Activated B cell treated with CpG ODN at 0.5 μM for 24 hours (primary cell): Measurements from ENCODE around the gene AFDN. TPM values are rescaled to one million over a fixed set of nuclear protein-coding genes. Genes with fewer than 3 reads are reported as not detected.
"Not testable (repeated sequence)": the region's sequence is repeated elsewhere in the genome, so short reads cannot be mapped to it uniquely, and the experiment has no call there.

Experiments
- ATAC-seq: fragments of 200-7000 bp; cut with Tn5 transposase; one replicate; pipeline ENCODE4 v1.10.0; 2021; ENCODE audit warnings: low read depth, mild to moderate bottlenecking, moderate library complexity
- CTCF ChIA-PET: fragments of 350-600 bp; sonication (Branson Sonifier 250); formaldehyde crosslinking; loops from one replicate; lab custom pipeline; 2021; ENCODE audit warnings: antibody characterized with exemption; lab: Charles Lee
- POLR2A ChIA-PET: fragments of 350-600 bp; sonication (Branson Sonifier 250); formaldehyde crosslinking; loops from one replicate; lab custom pipeline; 2021; ENCODE audit warnings: antibody characterized with exemption; lab: Charles Lee
- DNase-seq: peaks from one replicate; pipeline ENCODE4 v3.0.0; 2022
- H3K27ac Mint-ChIP-seq: one replicate; pipeline ENCODE4 v1.8.0; 2020; ENCODE audit warnings: mixed read lengths
- H3K27me3 Mint-ChIP-seq: one replicate; pipeline ENCODE4 v1.8.0; 2021; ENCODE audit warnings: mixed read lengths
- H3K36me3 Mint-ChIP-seq: one replicate; pipeline ENCODE4 v1.8.0; 2021; ENCODE audit warnings: low read depth, mixed read lengths
- H3K4me1 Mint-ChIP-seq: one replicate; pipeline ENCODE4 v1.8.0; 2021; ENCODE audit warnings: mixed read lengths
- H3K4me3 Mint-ChIP-seq: one replicate; pipeline ENCODE4 v1.8.0; 2020; ENCODE audit warnings: mild to moderate bottlenecking, mixed read lengths
- H3K9me3 Mint-ChIP-seq: one replicate; pipeline ENCODE4 v1.8.0; 2020; ENCODE audit warnings: mixed read lengths
- CTCF ChIP-seq: fragments of 200-600 bp; IDR thresholded peaks from one replicate; pipeline ENCODE4 v1.8.0; 2022; ENCODE audit warnings: antibody characterized with exemption, mild to moderate bottlenecking
- intact Hi-C: fragments of 100-400 bp; cut with micrococcal nuclease; formaldehyde crosslinking; loops from one replicate; pipeline ENCODE4 v1.15.1; 2024
- total RNA-seq: library from RNA; stranded (reverse); gene quantifications from 2 replicates; pipeline ENCODE4 v1.2.3, GENCODE V29; 2022

AFDN gene
- total RNA-seq, 1 donor from 2014 or later: 38.0 TPM

DNA sequence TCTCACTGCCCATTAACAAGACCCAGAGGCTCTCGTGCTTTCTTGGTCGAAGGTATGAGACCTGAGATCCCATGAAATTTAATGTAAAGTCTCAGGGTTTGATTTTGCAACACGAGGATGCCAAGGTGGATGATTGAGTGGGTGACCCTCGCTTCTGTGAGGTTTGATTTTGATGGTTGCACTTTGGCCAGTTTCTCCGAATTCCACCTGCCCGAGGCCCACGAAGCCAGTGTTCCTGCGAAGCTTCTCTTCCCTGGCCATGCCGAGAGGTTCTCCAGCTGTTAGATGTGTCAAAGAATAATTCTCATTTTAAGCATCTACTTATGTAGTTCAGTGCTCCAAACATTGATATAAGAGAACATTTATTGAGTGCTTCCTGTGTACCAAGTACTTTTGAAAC, 170.9 kb downstream of the AFDN start, which contains the start of gene KIF25:
TSS of gene KIF25 (plus strand) at position 30 of the 400 bp plus-strand sequence. CDS start 31,915 bp downstream, outside the sequence.
- Mint-ChIP-seq H3K36me3 (no peaks in the 10 kb centered on the region), H3K27ac (no peak within 1 kb of the TSS), H3K9me3 (peaks cover 2% of the 10 kb centered on the region), H3K27me3 (peaks cover 6% of the 10 kb centered on the region), H3K4me3 (no peak within 1 kb of the TSS), H3K4me1 (no peaks in the 10 kb centered on the region)
- no peak for TF ChIP-seq CTCF
- intact Hi-C loops: no loop called here
- ChIA-PET POLR2A (no interaction called here), CTCF (no interaction called here)
- ATAC-seq: no peak
- DNase-seq: no peak

DNA sequence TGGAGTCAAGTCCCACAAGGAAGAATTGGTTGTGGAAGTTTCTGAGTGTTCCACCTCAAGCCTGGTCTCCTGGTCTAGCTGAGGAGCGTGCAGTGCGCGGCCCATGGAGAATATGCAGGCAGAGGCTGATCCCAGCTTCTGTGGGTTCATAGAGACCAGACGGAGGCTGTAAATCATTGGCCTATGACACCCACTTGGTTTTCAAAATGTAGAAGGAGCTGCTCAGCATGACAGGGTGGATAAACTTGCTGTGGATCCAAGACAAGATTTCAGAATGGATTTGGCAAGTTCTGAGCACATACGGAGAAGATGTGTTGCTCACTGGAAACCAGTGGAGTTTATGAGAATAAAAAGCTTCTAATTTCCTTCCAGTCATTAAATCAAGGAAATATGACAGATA, 171.5 kb downstream of the AFDN start:
- intact Hi-C loops: no loop called here
- Mint-ChIP-seq H3K9me3 (peaks cover 2% of the 10 kb centered on the region), H3K27me3 (peaks cover 6% of the 10 kb centered on the region), H3K27ac (no peak overlapping the region), H3K36me3 (no peaks in the 10 kb centered on the region), H3K4me3 (no peak overlapping the region), H3K4me1 (no peaks in the 10 kb centered on the region)
- POLR2A ChIA-PET: no interaction called here
- no peak for ATAC-seq
- CTCF ChIA-PET: no interaction called here
- TF ChIP-seq CTCF: no peak
- no peak for DNase-seq

DNA sequence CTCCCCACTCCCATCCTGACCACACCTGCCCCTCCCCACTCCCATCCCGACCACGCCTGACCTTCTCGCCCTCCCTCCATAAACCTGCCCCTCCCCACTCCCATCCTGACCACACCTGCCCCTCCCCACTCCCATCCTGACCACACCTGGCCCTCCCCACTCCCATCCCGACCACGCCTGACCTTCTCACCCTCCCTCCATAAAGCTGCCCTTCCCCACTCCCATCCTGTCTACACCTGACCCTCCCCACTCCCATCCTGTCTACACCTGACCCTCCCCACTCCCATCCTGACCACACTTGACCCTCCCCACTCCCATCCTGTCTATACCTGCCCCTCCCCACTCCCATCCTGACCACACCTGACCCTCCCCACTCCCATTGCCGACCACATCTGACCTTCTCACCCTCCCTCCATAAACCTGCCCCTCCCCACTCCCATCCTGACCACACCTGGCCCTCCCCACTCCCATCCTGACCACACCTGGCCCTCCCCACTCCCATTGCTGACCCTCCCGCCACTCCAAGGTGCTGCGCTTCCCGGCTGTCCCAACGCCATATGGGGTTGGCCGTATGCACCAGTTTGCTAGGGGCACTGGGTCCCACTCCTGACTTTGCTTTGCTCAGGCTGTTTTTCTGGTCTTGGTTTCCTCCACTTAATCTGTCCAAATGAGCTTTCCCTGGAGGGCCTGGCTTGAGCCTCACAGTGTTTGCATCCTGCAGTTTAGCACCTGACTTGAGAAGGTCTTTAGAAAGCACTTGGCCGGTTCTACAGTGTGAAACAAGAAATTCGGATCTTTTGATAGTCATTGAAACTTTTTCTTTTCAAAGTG, 173.7 kb downstream of the AFDN start:
- Mint-ChIP-seq H3K36me3 (no peaks in the 10 kb centered on the region), H3K9me3 (peaks cover 2% of the 10 kb centered on the region), H3K27me3 (peaks cover 4% of the 10 kb centered on the region), H3K4me1 (no peaks in the 10 kb centered on the region), H3K4me3 (no peak overlapping the region), H3K27ac (no peak overlapping the region)
- TF ChIP-seq CTCF: no peak
- ChIA-PET CTCF (no interaction called here), POLR2A (no interaction called here)
- ATAC-seq (no peak), DNase-seq (no peak)
- intact Hi-C loops: no loop called here

DNA sequence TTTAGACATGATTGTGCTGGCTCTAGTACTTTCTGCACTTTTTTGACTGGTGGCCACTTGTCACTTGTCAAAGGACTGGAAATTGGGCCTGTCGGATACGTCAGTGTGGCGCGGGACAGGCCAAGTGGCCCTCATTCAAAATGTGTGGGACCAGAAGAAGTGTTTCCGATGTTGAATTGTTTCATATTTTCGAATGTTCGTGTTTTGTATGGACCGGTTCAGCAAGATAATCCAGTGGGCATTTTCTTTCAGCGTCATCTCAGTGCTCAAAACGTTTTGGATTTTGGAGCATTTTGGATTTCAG, 174.3 kb downstream of the AFDN start:
- peaks cover 2% of the 10 kb centered on the region for H3K9me3 Mint-ChIP-seq
- DNase-seq (no peak), ATAC-seq (no peak)
- TF ChIP-seq CTCF: no peak
- ChIA-PET POLR2A (no interaction called here), CTCF (no interaction called here)
- H3K27me3 Mint-ChIP-seq: peaks cover 4% of the 10 kb centered on the region
- H3K4me3 Mint-ChIP-seq: no peak overlapping the region
- H3K4me1 Mint-ChIP-seq: no peaks in the 10 kb centered on the region
- intact Hi-C loops: no loop called here
- no peaks in the 10 kb centered on the region for H3K36me3 Mint-ChIP-seq
- no peak overlapping the region for H3K27ac Mint-ChIP-seq

GRCh38 chr6:168001514-168001913, 174.8 kb downstream of the AFDN start:
- POLR2A ChIA-PET: not testable (repeated sequence)

More at GRCh38 chr6:168001514-168001913, 174.8 kb downstream of the AFDN start:
- H3K27me3 Mint-ChIP-seq, DNase-seq, CTCF ChIA-PET, H3K27ac Mint-ChIP-seq, intact Hi-C loops, H3K9me3 Mint-ChIP-seq, H3K36me3 Mint-ChIP-seq, H3K4me1 Mint-ChIP-seq, H3K4me3 Mint-ChIP-seq, ATAC-seq: not testable (repeated sequence)
